CD4-positive, alpha-beta T cell treated with Interleukin-17A for 1 hour (primary cell): ENCODE measurements around the gene UNC13B.

Experiments
- DNase-seq: peaks from one replicate; pipeline ENCODE4 v3.0.0-alpha.2; 2020

The UNC13B gene

DNA sequence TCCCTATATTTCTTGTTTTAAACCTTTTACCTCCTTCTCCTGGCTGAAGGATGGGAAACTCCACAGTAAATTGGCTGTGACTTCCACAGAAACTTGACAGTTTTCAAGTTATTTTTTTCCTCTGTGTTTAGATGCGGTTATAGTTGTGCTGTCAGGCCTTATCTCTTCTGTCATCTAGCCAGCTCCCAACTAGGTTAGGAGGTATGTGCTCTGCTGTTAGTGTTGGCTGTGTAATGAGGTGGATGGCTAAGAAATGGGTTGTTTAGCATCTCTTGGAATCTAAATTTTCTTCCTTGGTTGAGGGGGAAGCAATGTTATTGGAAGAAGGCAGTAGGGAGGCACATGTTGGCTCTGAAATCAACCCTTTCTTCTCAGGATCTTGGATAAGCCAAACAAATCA is 178.2 kb downstream of the UNC13B start:
- DNase-seq, result no peak

DNA sequence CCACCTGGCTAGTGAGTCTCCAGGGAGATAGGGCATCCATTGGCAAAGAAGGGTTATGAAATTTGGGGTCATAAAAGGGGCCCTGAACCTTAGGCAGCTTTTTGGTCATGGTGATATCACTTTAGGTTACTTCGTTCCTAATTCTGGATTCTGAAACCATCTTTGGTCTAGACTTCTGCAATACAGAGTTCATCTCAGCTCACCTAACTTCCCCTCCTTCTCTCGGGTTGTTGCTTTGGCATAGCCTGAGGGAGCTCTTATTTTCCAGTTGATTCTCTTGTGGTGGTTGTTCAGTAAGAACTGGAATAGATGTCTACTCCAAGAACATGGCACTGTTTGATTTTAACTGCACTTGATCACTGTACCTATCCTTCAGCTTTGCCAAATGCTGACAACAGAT is 179.2 kb downstream of the UNC13B start:
- DNase-seq, result no peak

DNA sequence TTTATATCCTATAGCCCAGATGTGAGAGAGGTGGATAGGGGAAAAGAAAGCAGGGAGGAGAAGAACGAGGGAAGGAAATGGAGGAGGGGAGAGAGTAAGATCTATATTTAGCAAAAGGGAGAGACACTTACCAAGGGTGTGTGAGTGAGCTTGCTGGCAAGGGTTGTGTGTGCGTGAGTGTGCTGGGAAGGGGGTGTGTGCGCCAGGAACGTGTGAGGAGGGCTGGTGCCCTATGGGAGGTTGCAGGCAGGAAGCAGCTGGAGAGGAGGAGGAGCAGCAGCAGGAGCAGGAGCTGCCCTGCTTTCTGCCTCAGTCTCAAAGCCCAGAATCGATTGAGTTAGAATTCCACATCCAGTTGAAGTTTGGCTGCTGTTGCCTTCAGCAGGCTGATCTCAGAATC is 179.8 kb downstream of the UNC13B start:
- DNase-seq, result no peak

DNA sequence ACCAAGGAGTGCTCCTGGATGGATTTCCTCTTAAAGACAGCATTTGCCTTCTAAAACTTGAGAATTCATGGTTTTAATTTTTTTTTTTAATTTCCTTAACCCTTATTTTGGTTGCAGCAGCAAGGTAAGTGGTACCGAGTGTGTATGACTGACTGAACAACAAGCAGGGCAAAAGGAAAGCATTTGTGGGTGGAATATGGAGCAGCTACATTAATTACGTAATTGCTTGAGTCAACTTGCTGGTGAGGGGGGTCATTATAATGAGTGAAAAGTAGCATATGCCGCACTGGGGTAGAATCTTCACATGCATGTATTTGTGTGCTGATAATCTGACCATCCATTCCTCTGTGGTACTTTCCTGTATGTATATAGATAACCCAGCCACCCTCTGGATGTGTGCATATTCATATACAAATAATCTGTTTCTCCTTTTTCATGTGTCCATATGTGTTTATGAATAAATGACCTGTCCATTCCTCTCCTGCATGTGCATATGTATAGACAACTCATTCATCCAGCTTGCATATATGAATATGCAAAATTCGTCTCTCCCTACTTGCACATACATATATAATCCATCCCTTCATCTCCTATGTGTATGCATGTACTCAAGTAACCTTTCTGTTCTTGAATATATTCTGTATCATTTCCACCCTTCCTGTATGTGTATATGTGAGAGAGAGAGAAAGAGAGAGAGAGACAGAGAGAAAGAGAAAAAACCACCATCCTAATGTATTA is 180.6 kb downstream of the UNC13B start:
- no peak for DNase-seq

DNA sequence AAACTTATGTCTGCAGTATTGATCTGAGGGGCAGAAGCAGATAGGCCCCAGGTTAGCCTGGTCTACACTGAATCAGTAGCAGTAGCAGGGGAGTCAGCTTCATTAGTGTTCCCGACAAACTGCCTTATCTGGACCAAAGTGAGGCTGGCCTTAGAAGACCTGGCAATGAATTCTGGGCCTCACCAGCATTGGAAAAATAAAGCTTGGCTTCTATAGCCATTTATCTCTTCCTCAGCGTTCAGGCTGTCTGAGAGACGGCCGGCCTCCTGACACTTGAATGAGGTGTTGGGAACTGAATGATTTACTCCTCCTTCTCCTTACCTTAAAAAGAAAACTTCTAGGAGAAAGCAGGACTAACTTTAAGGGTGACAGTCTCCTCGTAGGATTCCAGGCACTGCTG is 186.3 kb downstream of the UNC13B start:
- no peak for DNase-seq

DNA sequence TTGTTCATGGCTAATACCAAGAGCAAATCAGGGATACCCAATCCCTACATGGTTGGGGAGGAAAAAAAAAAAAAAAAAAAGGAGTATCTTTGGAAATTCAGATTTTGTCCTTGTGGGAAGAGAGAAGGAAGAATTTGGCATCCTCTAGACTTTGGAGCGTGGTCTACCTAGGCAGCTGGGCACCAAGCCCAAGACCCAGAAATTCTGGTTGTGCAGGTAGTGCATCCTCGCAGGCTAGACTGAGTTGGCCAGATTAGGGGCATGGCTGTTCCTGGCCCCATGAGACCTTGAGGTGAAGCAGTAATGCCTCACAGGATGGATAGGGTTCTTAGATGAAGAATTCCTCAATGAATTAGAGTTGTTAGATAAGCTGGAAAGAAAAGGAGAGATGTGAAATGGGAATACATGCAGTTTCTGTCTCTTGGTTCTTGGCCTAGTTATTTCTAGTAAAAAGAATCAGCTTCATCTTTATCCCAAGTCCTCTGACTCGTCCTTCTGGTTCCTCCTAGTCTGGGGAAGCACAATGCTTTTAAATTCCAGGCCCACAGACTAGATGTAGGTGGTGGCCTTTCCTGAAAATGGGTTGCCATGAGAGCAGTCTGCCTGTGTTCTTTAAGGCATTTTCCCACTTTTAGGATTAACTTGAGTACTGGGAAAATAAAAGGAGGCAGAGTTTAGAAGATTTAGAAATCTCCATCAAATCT is 187.6 kb downstream of the UNC13B start:
- DNase-seq, result no peak

DNA sequence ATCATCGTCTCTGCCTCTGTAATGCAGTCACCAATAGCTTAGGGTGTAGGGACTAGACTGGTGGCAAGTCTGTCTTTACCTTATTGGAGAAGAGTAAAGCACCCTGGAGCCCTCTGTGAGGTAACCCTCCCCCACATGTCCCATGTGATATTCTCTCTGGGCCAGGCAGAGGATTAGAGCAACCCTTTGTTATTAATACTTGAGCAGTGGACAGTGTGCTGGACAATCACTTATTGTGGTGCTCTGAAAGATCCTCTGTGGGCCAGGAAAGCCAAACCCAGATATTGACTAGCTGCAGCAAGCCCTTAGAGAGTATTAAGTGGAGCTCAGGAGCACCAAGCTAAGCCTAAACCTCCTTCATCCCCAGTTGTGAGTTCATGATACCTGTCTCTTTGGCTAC is 188.4 kb downstream of the UNC13B start:
- DNase-seq, result no peak

DNA sequence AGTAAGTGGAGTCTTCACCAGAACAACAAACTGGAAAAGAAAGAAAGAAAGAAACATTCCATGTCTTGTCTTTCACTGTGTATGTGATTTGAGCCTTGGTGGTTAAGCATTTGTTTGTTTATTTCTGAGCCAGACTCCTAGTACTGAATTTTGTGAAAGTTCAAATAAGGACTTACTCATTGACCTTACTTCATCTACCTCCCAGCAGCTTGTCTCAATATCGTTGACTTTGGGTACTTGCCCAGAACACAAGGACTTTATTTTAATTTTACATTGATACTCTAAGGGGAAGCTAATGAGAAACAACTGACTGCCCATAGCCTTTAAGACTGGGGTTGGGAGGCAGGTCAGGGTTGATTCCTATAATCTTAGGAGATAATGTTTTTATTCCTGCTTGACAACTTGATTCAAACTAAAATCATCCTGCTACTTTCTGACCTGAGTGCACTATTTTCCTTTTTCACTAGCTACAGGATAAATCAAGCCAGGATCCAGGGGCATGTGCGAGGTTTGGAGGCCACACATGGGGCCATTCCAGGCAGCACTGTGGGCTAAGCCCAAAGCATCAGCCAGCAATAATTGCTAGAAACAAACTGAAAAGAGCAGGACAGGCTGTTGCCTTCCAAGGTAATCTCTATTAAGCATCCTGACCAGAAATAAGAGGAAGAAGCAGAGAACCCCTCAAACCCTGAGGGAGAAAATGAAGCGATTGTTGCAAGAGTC is 189.2 kb downstream of the UNC13B start:
- DNase-seq, result no peak

DNA sequence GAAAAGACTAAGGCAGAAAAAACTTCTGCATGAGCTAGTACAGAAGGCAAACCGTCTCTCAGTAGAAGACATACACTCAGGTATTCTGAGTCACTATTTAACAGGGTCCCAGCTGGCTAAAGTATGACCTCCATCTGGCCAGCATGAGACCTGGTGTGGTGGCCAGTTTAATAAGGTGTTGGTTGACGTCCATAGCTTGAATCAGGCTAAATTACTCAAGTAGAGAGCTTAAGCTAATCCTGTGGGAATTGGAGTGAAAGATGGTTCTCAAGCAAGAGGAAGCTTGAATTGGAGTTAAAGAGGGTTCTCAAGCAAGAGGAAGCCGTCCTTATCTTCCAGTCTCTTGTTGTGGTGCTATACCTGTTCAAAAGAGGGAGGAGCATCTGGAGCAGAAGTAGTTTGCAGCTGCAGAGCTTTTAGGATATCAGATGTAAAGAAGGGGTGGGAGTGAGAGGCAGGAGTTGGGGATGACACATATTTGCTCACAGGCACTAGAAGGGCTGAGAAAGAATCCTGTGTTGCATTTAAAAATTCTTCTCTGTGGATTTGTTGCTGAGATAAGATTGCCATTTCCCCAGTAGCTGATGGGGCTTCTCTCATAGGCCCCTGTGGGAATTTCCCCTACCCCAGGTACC is 192.0 kb downstream of the UNC13B start:
- DNase-seq, result no peak

DNA sequence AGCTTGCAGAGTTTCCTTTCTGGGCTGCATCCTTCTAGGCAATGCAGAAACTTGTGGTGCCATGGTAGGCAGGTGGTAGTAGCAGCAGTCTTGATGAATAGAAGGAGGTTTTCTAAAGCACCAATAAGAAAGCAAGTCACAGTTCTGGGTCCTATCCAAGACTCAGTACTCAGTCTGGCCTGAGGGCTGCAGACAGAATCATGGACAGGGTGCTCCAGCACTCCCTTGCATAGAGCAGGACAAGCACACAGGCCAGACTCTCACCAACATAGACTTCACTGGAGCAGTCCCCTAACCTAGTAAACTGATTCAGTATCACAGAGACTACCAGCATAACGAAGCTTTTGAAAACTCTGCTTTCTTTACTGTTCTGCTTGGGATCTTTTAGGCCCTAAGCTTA is 194.1 kb downstream of the UNC13B start:
- DNase-seq, result no peak

DNA sequence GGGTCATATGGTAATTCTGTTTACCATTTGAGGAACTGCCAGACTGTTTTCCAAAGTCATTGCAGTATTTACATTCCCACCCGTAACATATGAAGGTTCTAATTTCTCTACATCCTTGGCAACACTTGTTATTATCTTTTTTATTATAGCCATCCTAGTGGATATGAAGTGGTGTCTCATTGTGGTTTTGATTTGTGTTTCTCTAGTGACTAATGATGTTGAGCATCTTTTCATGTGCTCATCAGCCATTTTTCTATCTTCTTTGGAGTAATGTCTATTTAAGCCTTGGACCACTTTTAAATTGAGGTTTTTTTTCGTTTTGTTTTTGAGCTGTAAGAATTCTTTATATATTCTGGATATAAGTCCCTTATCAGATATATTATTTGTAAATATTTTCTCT is 195.3 kb downstream of the UNC13B start:
- DNase-seq, result no peak

DNA sequence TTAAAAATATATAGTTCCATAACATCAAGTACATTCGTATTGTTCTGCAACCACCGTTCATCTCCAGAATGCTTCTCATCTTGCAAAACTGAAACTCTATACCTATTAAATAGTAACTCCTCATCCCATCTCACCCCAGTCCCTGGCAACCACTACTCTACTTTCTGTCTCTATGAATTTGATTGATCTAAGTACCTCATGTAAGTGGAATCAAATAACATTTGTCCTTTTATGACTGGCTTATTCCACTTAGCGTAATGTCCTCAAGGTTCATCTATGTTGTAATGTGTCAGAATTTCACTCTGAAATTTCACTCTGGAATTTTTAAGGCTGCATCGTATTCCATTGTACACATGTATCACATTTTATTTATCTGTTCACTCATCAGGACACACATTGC is 196.0 kb downstream of the UNC13B start:
- DNase-seq, result no peak

DNA sequence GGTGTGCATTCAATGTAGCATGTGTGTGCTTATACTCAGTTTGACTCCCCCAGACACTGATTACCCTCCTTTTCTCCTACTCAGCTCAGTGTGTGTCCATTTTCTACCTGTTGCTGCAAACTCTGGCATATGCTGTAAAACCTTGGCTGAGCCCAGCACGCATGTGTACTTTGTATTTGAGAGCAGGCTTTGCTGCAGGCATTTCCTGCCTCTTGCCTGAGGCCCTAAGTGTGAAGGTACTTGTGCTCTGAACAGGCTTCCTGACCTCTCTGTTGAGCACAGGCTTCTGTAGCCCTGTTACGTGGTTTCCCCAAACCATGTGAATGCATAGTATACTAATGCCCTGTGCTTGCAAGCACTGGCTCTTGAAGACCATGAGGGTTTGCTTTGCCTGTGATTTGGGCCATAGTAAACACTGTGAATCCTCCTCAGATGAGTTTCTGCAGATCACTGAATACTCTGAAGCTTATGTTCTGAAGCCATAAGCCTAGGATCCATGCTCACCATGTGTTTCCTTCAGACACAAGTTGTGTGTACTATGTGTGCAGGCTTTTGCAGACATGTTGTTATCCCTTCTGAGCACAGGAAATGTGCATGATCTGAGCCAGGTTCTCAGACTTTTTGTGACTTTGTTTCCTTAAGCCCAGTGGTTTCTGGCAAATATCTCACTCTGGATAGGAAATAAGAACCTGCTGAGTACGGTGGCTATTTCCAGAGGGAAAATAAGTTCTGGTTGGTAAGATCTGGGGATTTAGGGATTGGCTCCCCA is 203.2 kb downstream of the UNC13B start:
- no peak for DNase-seq

DNA sequence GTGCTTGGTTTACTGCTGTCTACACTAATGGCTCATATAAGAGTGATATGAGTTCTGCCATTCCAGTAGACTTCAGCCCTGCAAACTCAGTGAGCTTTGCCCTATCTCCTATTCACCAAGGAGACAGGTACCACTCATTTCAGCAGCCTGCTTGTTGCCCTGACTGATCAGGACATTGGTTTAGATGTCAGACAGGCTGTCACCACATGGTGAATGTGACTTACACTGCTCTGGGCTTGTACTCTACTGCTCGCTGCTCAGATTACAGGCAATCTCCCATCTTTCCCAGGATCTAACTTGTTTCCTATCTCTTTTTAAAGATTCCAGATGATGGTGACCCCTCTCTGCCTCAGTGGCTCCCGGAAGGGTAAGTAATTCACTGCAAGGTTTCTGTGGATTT is 204.8 kb downstream of the UNC13B start:
- DNase-seq, result no peak

DNA sequence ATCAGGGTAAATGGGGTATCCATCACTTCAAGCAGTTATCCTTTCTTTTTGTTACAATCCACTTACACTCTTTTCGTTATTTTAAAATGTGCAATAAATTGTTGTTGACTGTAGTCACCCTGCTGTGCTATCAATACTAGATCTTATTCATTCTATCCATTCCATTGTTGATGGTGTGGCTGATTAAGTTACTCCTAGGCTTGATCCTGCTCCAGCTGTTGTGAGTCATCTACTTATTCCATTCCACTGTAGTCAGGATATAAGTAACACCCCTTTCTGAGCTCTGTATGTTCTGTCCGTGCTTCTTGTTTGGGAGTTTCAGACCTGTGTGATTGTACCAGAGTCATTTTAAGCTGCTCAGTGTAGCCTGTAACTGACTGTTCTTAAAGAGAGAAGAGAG is 205.6 kb downstream of the UNC13B start:
- no peak for DNase-seq

DNA sequence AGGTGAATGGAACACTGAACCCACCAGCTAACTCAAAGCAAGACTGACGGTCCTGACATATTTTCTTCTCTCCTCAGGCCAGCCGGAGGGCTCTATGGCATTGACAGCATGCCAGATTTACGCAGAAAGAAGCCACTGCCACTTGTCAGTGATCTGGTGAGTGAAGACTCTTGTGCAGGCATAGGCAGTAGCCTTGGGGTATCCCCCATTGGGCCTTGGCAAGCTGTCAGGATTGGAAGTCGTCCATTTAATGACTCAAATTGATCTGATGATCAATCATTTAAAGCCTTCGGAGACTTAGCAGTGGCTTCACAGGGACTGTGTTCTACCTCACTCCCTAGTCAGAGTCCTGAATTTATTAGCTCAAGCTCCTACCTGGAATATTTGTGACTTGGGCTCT is 208.4 kb downstream of the UNC13B start:
- no peak for DNase-seq

DNA sequence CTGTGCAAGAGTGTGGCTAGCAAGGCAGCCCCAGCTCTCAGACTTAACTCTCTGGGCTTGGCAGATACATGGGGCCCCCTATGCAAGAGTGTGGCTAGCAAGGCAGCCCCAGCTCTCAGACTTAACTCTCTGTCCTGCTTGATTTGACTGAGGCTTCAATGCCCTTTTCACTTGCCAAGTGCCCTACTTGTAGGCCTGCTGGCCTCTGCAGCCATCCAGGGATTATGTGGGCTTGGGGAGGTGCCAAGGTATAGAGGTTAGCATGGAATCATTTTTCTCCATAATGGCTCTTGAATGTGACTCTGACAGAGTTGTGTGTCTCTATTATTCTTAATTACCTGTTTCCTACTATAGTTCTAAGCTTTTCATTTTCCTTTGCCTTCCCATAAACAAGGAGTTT is 212.6 kb downstream of the UNC13B start:
- DNase-seq, result no peak

DNA sequence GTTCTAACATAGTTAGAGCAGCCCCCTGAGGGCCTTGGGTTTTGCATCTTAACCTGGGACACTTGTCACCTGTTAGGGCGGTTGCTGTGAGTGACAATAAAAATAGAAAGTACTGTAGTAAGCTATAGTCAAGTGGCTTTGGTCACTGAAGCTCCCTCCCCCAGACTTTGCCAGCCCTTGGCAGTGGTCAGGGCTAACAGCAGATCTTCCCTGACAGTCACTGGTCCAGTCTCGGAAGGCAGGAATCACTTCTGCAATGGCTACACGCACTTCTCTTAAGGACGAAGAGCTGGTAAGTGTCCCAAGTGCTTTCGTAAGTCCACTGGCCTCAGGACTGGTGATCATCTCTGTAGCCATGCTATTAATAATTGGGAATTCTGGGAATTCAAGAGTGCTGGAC is 213.1 kb downstream of the UNC13B start:
- no peak for DNase-seq

DNA sequence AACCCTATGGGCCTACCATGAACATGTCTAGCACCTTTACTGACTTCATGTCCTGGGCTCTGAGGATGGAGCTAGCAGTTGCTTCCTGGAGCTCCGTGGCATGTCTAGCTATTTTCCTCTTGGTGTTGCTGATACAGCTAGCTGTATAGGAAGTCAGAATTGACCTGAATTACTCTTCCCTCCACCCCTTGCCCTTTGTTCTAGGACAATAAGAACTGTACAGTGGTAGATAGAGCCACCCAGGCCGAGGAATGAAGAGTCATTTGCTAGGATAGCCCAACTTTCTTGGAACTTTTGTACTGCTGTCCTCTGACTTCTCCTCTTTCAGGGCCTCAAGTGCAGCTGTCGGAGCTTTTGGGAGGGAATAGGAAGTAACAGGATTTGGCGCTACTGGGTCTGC is 218.2 kb downstream of the UNC13B start:
- no peak for DNase-seq

DNA sequence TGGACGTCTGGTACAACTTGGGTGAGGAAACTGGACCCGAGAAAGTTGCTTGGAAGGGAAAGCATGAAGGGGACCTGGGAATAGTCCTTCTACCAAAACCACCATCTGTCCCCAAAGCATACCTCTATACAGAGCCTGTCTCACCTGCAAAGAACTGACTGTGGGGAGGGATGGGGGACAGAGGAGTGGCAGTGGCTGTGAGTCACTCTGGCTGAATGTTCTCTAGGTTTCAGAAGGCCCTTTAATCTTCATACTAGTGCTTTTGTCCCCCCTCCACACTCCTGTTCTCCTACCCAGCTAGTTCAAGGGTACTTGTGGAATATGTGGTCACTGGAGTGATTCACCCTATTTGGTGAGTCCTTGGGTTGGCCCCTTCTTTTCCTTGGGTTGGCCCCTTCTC is 218.8 kb downstream of the UNC13B start:
- DNase-seq, result no peak

DNA sequence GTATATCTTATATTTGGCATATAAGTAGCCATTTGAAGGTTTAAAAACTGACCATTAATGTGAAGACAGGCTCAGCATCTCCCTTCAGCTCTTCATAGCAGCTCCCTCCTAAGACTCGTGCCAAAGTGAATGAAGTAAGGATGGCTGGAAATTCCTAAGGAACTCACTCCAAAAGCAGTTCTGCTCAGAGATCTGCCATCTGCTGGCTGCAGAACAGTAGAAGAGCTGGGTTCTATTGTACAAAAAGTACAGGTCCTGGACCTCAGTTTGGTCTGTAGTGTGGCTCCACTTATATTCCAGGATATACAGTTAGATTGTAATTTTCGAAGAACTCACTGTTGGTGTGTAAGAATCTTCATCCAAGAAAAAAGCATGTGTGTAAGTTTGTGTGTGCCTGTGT is 223.2 kb downstream of the UNC13B start:
- DNase-seq, result no peak

DNA sequence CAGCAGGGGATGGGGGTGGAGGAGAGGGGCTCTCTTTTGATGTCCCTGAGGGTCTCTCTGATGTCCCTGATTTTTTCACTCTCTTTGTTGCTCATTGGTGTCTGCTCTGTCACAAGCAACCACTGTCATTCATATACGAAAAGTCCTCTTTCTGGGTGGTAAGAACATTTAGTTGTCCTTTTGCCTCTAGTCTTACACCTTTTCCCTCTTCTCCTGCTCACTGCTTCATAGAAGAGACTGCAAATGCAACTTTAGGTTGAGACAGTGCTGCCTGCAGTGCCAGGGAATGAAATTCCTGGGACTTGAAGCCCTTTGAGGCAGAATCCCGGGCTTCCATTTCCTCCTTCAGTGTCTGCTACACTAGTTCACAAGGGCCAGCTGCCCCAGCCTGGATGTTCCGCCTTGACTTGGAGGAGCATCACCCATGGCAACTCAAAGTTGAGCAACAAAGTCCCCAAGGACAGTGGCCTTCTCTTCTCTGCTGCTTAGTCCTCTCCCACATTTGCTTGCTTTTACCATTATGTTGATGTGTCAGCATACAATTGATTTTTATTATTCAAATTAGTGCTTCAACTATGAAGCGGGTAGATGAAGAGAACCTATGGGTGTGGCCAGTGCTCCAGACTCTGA is 233.4 kb downstream of the UNC13B start:
- no peak for DNase-seq
